ENCODE results near the gene TNRC6C.
"Not testable (repeated sequence)": the region's sequence is repeated elsewhere in the genome, so short reads cannot be mapped to it uniquely, and the experiment has no call there.

Gene TNRC6C

DNA sequence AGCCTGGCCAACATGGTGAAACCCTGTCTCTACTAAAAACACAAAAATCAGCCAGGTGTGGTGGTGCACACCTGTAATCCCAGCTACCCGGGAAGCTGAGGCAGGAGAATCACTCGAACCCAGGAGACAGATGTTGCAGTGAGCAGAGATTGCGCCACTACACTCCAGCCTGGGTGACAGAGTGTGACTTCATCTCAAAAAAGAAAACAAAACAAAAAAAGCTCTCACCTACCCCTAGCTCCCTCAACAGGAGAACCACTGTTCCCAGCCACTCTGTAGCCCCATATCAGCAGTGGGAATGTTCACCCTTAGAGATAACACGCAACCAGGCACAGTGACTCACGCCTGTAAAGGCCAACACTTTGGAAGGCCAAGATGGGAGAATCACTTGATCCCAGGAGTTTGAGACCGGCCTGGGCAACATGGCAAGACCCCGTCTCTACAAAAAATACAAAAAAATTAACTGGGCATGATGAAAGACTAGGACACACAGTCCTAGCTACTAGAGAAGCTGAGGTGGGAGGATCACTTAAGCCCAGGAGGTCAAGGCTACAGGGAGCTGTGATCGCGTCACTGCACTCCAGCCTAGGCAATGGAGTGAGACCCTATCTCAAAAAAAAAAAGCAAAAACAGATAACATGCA is 177.5 kb downstream of the TNRC6C start:
- DNase-seq (ENCODE audit: low read depth, low spot score) = no peak

DNA sequence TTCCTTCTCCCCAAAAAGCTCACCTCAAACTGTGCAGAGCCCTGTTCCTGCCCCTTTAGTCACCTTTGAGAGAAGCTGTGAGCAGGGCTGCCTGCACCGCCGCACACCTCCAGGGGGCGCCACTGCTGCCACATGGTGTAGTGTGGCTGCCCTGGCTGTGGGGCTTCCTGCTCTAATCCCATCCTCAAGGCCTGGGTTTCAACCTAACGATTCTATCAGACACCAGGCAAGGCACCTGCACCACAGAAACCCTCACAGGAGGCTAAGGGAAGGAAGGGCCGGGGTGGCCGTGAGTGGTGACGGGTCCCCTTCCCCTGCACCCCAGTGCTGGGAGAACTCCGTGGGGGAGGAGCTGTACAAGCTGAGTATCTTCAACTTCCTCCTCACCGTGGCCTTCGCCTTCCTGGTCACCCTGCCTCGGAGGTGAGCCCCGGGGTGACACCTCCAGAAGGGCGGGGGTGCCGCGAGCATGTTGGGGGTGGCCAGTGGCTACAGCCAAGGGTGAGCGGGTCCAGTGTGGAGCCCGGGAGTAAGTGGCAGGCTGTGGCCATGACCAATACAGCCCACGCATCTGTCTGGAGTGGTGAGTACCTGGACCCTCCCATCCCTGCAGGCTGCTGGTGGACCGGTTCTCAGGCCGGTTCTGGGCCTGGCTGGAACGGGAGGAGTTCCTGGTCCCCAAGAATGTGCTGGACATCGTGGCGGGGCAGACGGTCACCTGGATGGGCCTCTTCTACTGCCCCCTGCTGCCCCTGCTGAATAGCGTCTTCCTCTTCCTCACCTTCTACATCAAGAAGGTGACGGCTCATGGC is 179.1 kb downstream of the TNRC6C start:
- peak; percentile 67 for DNase-seq (ENCODE audit: low read depth, low spot score)

DNA sequence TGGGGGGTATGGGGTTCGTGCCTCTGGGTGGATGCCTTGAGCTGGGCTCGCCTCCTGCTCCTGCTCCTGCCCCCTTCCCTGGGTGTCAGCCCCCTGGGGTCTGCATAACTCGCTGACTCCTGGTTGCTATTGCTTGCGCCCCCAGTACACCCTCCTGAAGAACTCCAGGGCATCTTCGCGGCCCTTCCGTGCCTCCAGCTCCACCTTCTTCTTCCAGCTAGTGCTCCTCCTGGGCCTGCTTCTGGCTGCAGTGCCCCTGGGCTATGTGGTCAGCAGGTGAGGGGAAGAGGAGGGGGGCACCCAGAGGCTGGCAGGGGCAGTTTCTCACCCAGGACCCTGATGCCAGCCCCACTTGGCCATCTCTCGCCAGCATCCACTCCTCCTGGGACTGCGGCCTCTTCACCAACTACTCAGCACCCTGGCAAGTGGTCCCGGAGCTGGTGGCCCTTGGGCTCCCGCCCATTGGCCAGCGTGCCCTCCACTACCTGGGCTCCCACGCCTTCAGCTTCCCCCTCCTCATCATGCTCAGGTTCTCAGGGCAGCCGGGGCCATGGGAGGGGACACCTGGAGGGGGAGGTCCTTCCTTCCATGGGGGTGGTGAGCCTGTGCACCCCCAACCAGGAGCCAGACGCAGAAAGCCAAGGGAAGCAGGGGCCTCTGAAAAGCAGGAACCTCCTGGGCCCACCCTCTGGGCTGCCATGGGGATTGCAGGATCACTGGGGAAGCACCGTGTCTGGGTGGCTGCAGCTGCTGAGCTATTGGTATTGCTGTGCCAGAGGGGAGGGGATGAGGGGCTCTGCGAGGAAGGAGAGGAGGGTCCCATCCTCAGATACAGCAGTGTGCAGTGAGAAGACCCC is 179.9 kb downstream of the TNRC6C start:
- DNase-seq (ENCODE audit: low read depth, low spot score) = no peak

DNA sequence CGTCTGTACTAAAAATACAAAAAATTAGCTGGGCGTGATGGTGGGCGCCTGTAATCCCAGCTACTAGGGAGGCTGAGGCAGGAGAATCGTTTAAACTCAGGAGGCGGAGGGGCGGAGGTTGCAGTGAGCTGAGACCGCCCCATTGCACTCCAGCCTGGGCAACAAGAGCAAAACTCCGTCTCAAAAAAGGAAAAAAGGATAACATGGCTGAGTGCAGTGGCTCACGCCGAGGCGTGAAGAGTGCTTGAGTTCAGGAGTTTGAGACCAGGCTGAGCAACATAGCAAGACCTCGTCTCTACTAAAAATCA is 181.3 kb downstream of the TNRC6C start:
- not testable (repeated sequence) for DNase-seq (ENCODE audit: low read depth, low spot score)

DNA sequence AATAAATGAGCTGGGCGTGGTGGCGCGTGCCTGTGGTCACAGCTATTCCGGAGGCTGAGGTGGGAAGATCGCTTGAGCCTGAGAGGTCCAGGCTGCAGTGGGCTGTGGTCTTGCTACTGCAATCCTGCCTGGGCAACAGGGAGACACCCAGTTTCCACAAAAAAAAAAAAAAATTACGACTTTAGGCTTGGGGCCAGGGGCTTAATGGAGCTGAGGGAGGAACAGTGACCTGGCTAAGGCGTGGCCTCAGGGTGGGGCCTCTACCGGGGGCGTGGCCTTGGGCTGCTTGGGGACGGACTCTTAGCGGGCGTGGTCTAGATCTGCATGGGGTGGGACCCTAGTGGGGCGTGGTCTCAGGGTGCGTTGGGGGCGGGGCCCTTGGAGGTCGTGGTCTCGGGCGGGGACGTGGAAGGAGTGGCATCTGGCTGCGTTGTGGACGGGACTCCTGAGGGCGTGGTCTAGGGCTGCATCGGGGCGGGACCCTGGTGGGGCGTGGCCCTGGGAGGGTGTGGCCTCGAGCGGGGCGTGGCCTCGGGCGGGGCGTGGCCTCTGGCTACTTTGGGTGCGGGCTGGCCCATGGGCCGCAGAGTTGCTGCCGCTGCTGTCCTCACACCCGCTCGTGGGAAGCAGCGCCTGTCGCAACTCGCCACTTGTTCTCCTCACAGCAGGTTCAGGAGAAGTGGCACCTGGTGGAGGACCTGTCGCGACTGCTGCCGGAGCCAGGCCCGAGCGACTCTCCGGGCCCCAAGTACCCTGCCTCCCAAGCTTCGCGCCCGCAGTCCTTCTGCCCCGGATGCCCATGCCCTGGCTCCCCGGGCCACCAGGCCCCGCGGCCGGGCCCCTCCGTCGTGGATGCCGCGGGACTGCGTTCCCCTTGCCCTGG is 181.9 kb downstream of the TNRC6C start:
- DNase-seq (ENCODE audit: low read depth, low spot score) = peak; percentile 99

DNA sequence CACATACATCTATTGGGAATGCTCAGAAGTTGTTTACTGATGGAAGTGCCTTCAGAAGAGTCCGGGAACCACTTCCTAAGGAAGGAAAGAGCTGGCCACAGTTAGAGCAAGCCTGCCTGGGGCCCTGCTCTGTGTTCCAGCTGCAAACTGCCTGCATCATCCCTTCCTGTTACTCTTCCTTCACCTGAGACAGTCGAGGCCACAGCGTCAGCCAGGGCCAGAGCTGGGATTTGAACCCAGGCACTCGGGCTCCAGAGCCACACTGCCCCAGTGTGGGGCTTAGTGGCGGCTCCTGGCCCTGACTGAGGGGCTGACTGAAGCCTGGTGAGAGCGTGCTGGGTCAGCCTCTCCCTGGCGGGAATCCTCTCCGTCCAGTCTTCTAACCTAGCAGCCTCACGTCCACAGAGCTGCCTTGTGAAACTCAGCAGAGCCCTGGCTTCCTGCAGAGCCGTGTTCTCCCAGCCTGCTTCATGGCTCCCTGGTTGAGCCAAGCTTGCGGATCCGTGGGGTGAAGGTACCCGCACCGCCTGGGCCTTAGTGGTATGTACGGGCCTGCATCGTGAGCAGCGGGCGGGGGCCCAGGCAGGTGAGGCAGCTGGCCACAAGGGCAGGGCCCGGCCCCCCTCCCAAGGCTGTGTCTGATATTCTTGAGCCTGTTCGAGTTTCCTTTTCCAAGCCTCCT is 183.1 kb downstream of the TNRC6C start:
- peak; percentile 27 for DNase-seq (ENCODE audit: low read depth, low spot score)

DNA sequence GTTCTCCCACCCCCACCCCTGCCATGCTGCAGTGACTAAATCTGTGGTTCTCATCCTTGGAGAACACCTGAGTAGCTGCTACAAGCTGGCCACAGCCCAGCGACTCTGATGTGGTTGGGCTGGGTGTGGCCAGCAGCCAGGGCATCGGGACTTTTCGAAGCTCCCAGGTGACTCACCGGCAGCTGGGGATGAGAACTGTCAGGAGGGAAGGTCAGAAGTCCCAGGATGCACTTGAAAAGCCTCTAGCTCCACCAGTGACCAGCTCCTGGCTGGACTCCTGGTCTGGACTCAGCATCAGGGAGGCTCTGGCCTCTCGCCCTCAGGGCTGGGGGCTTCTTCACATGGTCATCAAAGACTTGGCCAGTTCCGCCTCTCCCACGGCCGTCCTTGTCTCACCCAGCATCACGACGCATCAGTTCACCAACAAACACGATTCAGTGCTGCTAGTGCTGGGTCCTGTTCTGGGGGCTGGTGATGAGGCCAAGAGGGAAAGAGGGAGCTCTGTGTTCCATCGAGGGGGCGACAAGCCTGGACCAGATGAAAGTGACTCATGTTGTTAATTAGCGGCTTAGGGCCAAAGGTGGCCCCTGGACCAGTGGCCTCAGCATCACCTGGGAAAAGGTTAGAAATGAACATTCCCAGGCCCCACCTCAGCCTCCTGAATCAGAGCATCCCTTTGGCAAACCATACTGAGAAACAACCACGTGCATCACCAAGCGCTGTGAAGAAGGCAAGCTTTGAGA is 183.8 kb downstream of the TNRC6C start:
- DNase-seq (ENCODE audit: low read depth, low spot score) = peak; percentile 72

DNA sequence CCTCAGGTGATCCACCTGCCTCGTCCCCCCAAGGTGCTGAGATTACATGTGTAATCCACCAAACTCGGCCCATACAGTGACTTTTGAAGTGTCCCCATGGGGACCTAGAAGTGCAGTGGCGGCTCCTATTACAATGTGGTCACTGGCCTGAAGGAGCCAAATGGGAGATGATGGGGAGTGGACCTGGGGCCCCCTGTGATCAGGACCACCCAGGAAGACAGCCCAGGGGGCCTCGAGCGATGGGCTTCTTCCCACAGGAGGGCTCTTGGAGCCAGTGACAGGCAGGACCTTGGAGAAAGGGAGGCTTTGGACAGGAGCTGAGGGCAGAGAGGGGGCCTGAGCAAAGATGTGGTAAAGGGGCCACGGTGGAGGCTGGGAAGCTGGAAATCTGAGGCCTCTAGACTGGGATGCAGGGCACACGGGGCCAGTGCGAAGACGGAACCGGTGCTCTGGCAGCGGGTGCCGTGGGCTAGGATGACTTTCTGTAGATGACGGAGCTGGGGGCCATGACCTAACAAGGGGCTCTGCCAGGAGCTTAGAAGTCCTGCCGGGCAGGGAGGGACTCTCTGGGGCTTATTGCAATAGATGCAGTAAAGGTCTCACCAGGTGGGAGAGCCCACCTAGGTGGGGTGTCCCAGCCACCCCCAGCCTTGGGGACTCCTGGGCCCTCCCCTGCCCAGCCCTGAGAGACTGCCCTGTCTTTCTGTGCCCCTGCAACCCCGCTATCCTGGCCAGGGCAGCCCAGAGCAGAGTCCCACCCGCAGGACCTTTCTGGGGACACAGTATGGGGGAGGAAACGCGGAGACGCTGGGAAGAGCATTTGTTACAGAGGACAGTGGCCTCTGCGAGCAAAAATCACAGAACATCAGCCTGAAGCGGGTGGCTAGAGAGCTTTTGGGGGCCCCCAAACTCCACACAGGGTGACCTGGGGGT is 185.0 kb downstream of the TNRC6C start:
- no peak for DNase-seq (ENCODE audit: low read depth, low spot score)

DNA sequence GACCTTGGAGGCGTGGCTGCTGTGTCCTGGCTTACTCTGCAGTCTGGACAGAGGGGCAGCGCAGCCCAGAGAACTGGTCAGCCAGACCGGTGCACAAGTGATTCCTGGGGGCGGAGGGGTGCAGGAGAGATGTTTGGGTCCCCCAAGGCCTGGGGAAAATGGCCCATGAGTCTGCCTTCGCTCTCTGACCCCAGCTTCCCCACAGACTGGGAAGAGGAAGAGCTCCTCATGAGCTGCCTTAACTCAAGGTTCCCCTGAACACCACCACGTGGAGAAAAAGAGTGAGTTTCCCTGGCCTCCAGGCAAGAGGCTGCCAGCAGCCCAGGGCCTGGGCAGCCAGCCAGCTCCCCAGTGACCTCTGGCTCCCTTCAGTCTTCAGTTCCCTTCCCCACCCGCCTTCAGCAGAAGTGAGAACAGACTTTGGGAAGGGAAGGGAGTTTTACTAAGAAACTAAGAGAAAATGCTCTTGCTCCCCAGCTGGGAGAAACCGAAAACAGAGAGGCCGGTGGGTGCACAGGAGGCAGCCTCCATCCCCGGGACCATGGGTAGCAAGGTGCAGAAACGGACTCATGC is 185.7 kb downstream of the TNRC6C start:
- DNase-seq (ENCODE audit: low read depth, low spot score) = no peak

DNA sequence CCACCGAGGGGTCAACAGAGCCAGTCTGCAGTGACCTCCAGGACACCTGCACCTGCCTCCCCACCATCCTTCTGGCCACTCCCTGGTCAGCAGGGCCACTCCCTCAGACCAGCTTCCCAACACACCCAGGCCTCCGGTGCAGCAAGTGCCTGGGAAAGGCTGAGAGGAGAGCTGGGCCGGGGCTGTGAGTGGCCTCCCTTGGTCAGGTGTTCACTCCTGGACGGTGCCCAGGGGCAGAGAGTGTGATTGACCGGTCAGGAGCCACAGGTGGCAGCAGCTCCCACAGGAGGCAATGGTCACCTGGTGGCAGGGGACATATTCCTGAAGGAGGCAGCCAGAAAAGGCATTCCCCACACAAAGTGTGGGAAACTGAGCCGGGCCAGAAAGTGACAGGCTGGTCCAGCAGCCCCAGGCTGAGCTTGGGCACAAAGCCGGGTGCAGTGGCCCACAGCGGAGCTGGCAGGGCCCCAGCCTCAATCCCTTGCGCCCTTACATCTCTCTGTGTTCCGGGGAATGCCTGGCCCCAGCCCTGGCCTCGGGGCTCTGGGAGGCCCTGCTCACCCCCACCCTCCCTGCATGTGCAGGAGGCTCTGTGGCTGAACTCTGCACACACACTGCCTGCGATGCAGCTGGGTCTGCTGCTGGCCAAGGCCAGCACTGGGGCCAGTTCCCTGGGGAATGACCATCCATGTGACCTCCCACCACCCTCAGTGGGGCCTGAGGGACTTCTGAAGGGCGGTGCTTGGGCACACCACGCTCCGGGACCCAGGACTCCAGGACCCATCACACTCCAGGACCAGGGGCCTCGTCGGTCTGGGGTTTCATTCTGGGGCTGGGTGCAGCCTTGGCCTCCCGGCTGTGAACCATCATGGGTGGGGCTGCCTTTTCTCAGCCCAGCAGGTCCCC is 186.5 kb downstream of the TNRC6C start:
- DNase-seq (ENCODE audit: low read depth, low spot score) = no peak

DNA sequence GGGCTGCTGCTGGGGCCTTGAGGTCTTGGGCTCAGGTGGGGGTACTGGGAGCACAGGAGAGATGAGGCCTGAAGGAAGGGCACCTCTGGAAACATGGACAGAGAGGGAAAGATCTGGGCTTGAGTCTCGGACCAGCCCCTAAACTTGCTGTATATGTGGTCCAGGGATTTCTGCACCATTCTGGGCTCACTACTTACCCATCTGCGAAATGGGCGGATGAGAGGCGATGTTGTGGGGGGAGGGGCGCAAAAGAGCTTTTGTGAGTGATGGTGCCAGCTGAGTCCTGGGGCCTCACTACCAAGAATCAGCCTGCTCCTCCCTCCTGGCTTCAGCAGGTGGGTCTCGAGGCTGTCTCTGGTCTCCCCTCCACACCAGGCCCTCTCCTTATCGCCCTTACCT is 188.0 kb downstream of the TNRC6C start:
- no peak for DNase-seq (ENCODE audit: low read depth, low spot score)

DNA sequence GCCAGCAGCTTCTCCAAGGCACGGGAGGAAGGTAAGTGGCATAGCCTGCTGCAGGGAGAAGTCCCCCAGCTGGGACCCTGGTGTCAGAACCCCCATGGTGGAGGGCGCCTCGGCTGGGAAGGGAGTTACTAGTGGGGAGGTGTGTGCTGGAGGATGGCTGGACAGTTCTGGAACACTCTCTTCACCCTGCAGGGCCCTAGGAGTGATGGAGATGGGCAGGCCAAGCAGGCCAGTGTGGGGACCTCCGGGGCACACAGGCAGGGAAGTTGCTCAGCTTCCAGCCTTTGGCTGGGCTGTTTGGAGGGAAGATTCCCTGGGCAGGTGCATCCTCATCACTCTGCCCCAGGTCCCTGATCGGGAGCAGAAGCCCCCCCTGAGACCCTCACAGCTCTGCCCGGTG is 188.4 kb downstream of the TNRC6C start:
- no peak for DNase-seq (ENCODE audit: low read depth, low spot score)

DNA sequence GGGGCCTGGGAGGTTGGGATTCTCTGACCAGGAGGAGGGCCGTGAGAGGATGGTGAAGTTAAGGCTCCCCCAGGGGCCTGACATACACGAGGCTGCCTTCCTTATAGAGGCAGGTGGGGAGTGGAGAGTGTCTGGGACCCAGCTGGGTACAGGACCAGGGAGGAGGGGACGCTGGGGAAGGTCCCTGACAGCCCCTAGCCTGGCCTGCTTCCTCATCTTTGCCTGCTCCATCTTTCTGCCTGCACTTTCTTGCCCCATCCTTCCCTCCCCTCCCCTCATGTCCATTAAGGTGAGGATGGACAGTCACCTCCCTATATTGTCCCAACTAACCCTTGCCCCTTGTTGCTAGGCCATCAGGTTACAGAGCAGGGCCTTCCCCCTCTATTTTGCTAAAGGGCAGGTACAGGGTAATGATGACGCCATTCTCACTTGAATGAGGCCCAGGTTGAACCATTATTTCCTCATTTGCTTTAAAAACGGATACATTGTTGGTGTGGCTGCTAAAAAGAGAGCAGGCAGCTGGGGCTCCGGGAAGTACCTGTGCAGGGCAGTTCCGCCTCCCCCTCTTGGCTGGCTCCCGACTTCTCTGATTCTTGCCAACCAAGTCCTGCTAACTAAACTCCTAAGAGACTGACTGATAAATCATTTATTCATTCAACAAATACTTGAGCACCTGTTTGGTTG is 189.0 kb downstream of the TNRC6C start:
- DNase-seq (ENCODE audit: low read depth, low spot score) = no peak

DNA sequence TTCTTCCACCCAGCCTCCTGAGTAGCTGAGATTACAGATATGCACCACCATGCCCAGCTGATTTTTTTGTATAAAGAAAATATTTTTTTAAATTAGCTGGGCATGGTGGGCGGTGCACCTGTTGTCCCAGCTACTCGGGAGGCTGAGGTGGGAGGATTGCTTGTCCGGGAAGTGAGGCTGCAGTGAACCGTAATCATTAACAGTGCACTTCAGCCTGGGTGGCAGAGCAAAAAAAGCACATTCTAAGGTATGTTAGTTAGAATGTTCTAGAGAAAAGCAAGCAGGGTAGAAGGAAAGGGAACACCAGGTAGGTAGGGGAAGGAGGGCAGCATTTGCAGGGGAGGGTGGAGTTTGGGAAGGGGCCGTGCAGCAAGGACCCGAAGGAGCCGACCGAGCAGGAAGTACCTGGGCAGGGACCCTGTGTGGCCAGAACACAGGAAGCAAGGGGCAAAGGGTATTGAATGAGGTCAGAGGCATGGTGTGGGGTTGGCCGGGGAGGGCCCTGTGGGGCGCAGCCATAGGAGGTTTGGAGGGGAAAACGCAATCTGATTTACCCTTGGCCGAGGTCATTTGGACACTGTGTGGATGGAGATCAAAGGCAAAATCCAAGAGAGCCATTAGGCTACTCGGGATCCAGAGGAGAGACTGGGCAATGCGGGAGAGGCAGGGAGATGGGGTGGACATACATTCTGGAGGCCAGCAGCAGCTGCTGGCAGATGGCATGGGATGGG is 189.9 kb downstream of the TNRC6C start:
- DNase-seq (ENCODE audit: low read depth, low spot score) = no peak

DNA sequence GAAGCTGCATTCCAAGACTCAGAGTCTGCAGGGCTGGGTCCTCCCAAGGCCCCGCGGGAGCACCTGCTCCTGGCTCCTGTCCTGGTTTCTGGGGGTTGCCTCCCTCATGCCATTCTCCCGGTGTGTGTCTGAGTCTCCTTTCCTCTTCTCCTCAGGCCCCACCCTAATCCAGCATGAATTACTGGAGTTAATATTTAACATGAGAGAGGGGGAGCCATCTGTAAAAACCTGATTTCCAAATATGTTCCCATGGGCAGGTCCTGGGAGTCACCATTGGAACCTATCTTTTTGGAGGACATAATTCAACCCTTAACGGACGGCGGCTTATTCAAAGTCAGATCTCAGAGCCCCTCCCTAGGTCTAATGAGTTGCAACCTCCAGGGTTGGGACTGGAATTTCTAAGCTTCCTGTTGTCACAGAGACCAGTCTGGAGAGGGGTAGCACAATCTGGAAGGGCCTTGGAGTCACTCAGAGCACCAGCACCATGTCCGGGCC is 193.1 kb downstream of the TNRC6C start:
- DNase-seq (ENCODE audit: low read depth, low spot score) = no peak

Data from ELF-1 (cell line).